ENCODE measurements around the gene BLVRB. TPM values are rescaled to one million over a fixed set of nuclear protein-coding genes. Genes with fewer than 3 reads are reported as not detected.

The BLVRB gene
- 10 to 100 TPM; 15.1 to 16.5 TPM for total RNA-seq

DNA sequence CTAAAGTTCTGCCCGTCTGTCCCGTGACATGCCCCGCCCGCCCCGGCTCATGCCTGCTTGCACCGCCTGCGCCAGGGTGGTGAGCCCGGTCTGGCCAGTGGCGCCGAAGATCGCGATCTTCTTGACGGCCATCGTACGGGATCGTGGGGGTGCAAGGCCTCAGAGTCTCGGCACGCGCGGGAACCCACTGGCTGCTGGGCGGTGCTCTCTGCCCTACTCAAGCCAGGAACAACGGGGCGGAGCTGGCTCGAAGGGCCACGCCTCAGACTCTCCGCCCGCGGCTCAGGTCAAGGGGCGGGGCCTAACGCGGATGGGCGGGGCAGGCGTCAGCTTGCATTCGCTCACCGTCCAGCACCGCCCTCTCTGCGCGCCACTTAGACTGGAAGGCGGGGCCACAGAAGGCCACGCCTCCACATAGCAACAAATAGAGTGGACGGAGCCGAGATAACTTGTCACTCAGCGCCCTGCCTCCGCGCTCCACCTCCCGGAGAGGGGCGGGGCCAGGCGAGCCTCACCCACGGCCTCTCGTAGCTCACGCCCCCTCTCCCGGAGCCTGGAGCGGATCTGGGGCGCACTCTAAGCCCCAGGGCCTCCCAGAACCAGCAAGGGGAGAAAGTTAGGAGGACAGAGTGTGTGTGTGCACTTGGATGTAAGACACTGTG lies at the start of gene BLVRB:
TSS of gene BLVRB (minus strand) at position 189 of the 662 bp plus-strand sequence. CDS start at position 132, 57 bp downstream.
- no peaks in the 10 kb centered on the region for H3K36me3 Mint-ChIP-seq (ENCODE audit: low read depth)
- H3K4me1 Mint-ChIP-seq (ENCODE audit: low read depth), result peaks cover 28% of the 10 kb centered on the region
- H3K9me3 Mint-ChIP-seq (ENCODE audit: insufficient read depth), result no peaks in the 10 kb centered on the region
- ChIA-PET CTCF (interaction anchor here (0.8 to 3.7 kb wide), 24 partner anchors 11 to 312 kb away, joined by 3 to 62 read pairs (median 5); partner anchors contain the start of genes LTBP4, RAB4B, SERTAD1 and SERTAD3), POLR2A (interaction anchor here (2.6 to 2.8 kb wide), 2 partner anchors 22 to 45 kb away, joined by 12 to 19 read pairs; partner anchors contain the start of gene SERTAD3)
- H3K4me3 Mint-ChIP-seq, result peak within 1 kb of the TSS; percentile 86
- DNase-seq (peak; percentile 99), ATAC-seq (peak; percentile 88)
- peaks cover 20% of the 10 kb centered on the region for H3K27me3 Mint-ChIP-seq (ENCODE audit: low read depth)
- H3K27ac Mint-ChIP-seq, result peak within 1 kb of the TSS; percentile 86

DNA sequence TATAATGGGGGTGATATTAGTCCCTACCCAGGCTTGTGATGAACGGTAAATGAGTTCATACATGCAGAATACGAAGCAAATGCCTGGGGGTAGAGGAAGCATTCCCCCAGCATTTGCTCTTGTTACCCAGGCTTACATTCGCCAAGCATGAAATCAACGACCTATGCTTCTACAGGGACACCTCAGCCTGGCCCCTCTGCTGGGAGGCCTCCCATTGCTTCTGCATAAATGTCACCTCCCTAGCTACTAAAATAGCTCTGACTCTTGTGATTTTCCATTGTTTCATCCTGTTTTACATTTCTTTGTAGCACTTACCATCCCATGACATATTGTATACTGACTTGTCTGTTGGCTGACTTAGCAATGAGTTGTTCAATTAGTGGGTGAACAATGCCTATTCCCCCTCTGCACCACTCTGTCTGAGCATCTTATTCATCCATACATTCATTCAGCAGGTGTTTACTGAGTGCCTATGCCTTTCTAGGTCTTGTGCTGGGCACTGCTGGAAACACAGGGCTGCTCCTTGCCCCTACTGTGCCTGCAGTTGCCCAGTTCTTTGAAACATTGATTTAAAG lies 48.3 kb upstream of the BLVRB start:
- Mint-ChIP-seq H3K4me1 (ENCODE audit: low read depth) (peaks cover 2% of the 10 kb centered on the region), H3K36me3 (ENCODE audit: low read depth) (no peaks in the 10 kb centered on the region), H3K9me3 (ENCODE audit: insufficient read depth) (no peaks in the 10 kb centered on the region), H3K27ac (no peak overlapping the region), H3K4me3 (no peak overlapping the region), H3K27me3 (ENCODE audit: low read depth) (peaks cover 42% of the 10 kb centered on the region)
- ATAC-seq (no peak), DNase-seq (no peak)
- POLR2A ChIA-PET, result no interaction called here
- CTCF ChIA-PET, result interaction anchor here (1.3 kb wide), 1 partner anchor 208 kb away, joined by 3 read pairs; no protein-coding TSS in a partner anchor

DNA sequence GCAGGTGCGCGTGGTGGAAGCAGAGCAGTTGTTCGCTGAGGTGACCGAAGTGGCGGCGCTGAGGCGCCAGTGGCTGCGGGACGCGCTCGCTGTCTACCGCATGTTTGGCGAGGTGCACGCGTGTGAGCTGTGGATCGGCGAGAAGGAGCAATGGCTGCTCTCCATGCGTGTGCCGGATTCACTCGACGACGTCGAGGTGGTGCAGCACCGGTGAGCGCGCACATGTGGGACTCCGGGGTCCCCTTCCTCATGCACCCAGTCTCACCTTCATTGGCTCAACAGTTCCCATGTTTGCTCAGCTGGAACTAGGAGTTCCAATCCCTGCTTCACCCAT lies 47.8 kb upstream of the BLVRB start:
- ATAC-seq, result no peak
- Mint-ChIP-seq H3K27ac (no peak overlapping the region), H3K36me3 (ENCODE audit: low read depth) (no peaks in the 10 kb centered on the region), H3K27me3 (ENCODE audit: low read depth) (peaks cover 45% of the 10 kb centered on the region), H3K4me1 (ENCODE audit: low read depth) (peaks cover 2% of the 10 kb centered on the region), H3K9me3 (ENCODE audit: insufficient read depth) (no peaks in the 10 kb centered on the region), H3K4me3 (no peak overlapping the region)
- CTCF ChIA-PET, result interaction anchor here (0.9 to 1.3 kb wide), 2 partner anchors 71 to 208 kb away, joined by 3 read pairs; no protein-coding TSS in a partner anchor
- POLR2A ChIA-PET, result no interaction called here
- DNase-seq, result no peak

DNA sequence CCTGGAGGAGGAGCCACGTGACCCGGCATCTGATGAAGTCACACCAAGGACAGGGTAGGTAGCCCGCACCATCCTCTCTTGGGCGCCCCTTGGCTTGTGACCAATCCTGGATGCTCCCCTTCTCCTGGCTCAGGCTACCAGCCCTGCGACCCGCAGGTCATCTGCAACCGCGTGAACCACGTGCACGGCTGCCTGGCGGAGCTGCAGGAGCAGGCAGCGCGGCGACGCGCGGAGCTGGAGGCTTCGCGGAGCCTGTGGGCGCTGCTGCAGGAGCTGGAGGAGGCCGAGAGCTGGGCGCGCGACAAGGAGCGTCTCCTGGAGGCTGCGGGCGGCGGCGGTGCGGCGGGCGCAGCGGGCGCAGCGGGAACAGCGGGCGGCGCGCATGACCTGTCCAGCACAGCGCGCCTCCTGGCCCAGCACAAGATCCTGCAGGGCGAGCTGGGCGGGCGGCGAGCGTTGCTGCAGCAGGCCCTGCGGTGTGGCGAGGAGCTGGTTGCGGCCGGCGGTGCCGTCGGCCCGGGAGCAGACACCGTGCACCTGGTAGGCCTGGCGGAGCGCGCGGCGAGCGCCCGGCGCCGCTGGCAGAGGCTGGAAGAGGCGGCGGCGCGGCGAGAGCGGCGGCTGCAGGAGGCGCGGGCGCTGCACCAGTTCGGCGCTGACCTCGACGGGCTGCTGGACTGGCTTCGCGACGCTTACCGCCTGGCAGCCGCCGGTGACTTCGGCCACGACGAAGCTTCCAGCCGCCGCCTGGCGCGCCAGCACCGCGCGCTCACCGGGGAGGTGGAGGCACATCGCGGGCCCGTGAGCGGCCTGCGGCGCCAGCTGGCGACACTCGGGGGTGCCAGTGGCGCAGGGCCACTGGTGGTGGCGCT lies 47.2 kb upstream of the BLVRB start:
- ChIA-PET CTCF (interaction anchor here (0.9 to 1.5 kb wide), 3 partner anchors 37 to 207 kb away, joined by 3 to 5 read pairs (median 3); no protein-coding TSS in a partner anchor), POLR2A (no interaction called here)
- ATAC-seq, result peak; percentile 55
- H3K27me3 Mint-ChIP-seq (ENCODE audit: low read depth), result peaks cover 45% of the 10 kb centered on the region
- H3K9me3 Mint-ChIP-seq (ENCODE audit: insufficient read depth), result no peaks in the 10 kb centered on the region
- DNase-seq, result no peak
- H3K36me3 Mint-ChIP-seq (ENCODE audit: low read depth), result no peaks in the 10 kb centered on the region
- H3K4me3 Mint-ChIP-seq, result no peak overlapping the region
- peaks cover 2% of the 10 kb centered on the region for H3K4me1 Mint-ChIP-seq (ENCODE audit: low read depth)
- no peak overlapping the region for H3K27ac Mint-ChIP-seq

DNA sequence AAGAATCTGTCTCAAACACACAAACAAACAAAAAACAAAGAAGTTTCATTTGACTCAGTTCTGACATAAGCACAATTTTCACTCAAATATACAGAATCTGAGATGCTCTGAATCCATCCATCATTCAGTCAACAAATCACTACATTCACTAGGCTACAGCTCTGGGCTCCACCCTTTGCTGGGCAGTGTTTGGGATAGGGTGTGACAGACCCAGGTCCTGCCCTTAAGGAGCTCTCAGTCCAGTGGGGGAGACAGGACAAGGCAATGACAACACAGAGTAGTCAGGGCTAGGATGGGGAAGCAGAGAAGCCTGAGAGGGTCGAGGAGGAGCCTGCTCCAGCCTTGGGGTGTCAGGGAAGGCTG lies 46.5 kb upstream of the BLVRB start:
- Mint-ChIP-seq H3K9me3 (ENCODE audit: insufficient read depth) (no peaks in the 10 kb centered on the region), H3K36me3 (ENCODE audit: low read depth) (no peaks in the 10 kb centered on the region), H3K27ac (no peak overlapping the region), H3K27me3 (ENCODE audit: low read depth) (peaks cover 43% of the 10 kb centered on the region), H3K4me1 (ENCODE audit: low read depth) (peaks cover 2% of the 10 kb centered on the region), H3K4me3 (no peak overlapping the region)
- ATAC-seq (no peak), DNase-seq (no peak)
- ChIA-PET CTCF (interaction anchor here (1.5 kb wide), 1 partner anchor 37 kb away, joined by 5 read pairs; no protein-coding TSS in a partner anchor), POLR2A (no interaction called here)

DNA sequence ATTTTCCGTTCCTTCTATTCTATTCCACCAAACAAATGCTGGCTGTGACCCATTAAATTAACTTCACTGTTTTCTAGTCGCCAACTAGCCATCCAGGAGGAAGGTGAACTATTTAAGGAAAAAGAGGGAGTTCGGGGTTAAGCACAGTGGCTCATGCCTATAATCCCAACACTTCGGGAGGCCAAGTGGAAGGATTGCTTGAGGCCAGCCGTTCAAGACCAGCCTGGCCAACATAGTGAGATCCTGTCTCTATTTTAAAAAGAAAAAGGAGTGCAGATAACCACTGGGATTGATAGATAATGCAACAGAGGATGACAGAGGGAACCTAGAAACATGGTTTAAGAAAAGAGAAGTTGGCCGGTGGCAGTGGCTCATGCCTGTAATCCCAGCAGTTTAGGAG lies 45.9 kb upstream of the BLVRB start:
- Mint-ChIP-seq H3K27me3 (ENCODE audit: low read depth) (peaks cover 40% of the 10 kb centered on the region), H3K4me1 (ENCODE audit: low read depth) (peaks cover 2% of the 10 kb centered on the region), H3K27ac (no peak overlapping the region), H3K36me3 (ENCODE audit: low read depth) (no peaks in the 10 kb centered on the region), H3K4me3 (no peak overlapping the region), H3K9me3 (ENCODE audit: insufficient read depth) (no peaks in the 10 kb centered on the region)
- ChIA-PET CTCF (interaction anchor here (1.5 kb wide), 1 partner anchor 38 kb away, joined by 5 read pairs; no protein-coding TSS in a partner anchor), POLR2A (no interaction called here)
- no peak for DNase-seq
- no peak for ATAC-seq

DNA sequence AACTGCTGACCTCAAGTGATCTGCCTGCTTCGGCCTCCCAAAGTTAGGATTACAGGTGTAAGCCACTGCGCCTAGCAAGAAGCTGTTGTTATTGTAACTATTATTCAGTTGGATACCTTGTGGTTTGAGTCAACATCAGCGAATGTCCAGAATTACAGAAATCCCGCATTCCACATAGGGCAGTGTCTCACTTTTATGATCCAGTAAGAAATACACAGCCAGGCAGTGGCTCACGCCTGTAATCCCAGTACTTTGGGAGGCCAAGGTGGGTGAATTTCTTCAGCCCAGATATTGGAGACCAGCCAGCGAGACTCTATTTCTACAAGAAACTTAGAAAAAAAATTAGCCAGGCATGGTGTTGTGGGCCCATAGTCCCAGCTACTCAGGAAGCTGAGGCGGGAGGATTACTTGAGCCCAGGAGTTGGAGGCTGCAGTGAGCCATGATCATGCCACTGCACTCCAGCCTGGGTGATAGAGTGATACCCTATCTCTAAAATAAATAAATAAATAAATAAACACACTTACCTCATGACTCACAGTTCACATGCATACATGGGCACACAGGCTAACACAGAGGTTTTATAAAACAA lies 45.1 kb upstream of the BLVRB start:
- ChIA-PET CTCF (no interaction called here), POLR2A (no interaction called here)
- no peaks in the 10 kb centered on the region for H3K9me3 Mint-ChIP-seq (ENCODE audit: insufficient read depth)

DNA sequence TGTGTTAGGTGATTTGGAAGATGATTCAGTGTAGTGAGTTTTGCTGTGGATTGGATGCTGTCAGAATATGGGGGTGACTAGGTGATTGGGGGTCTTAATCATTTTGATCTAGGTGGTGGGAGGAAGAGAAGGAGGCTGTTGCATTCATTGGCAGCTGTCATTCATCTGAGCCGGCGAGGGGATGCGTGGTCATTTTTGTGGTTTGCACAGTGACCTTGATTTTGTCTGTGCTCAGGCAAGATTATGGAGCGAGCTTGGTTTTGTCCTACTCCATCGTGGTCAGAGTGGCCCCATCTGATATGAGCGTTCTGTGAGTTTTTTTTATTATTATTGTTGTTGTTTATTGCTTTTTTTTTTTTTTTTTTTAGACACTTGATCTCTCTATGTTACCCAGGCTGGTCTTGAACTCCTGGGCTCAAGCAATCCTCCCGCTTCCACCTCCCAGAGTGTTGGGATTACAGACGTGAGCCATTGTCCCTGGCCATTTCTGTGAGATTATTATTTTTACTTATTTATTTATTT lies 43.3 kb upstream of the BLVRB start:
- CTCF ChIA-PET, result interaction anchor here (1.5 kb wide), 1 partner anchor 13 kb away, joined by 4 read pairs; no protein-coding TSS in a partner anchor
- Mint-ChIP-seq H3K4me1 (ENCODE audit: low read depth) (peaks cover 2% of the 10 kb centered on the region), H3K4me3 (no peak overlapping the region), H3K36me3 (ENCODE audit: low read depth) (no peaks in the 10 kb centered on the region), H3K9me3 (ENCODE audit: insufficient read depth) (no peaks in the 10 kb centered on the region), H3K27ac (no peak overlapping the region), H3K27me3 (ENCODE audit: low read depth) (peaks cover 31% of the 10 kb centered on the region)
- POLR2A ChIA-PET, result no interaction called here
- DNase-seq, result no peak
- no peak for ATAC-seq

More for the DNA sequence above, 45.1 kb upstream of the BLVRB start:
- H3K4me3 Mint-ChIP-seq, result no peak overlapping the region
- H3K4me1 Mint-ChIP-seq (ENCODE audit: low read depth), result peaks cover 2% of the 10 kb centered on the region
- ATAC-seq (no peak), DNase-seq (no peak)
- peaks cover 40% of the 10 kb centered on the region for H3K27me3 Mint-ChIP-seq (ENCODE audit: low read depth)
- no peak overlapping the region for H3K27ac Mint-ChIP-seq
- no peaks in the 10 kb centered on the region for H3K36me3 Mint-ChIP-seq (ENCODE audit: low read depth)

DNA sequence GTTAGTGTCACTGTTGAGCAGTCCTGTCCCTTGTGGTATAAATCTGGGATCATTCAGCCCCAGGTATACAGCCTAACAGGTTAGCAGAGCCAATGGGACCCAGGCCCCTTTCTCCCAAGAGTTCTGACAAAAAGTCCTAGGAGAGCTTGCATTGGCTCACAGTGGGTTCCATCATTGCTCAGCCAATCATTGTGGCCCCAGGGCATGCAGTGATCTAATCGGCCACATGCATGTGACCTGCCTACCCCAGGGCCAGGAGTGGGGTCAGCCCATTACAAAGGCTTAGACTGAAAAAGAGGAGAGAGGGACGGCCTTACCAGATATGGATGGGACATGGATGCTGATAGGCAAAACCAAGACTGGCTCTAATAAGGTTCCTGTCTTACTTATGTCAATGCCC lies 42.3 kb upstream of the BLVRB start:
- Mint-ChIP-seq H3K27me3 (ENCODE audit: low read depth) (peaks cover 24% of the 10 kb centered on the region), H3K4me3 (no peak overlapping the region), H3K9me3 (ENCODE audit: insufficient read depth) (no peaks in the 10 kb centered on the region), H3K4me1 (ENCODE audit: low read depth) (peaks cover 2% of the 10 kb centered on the region), H3K27ac (no peak overlapping the region), H3K36me3 (ENCODE audit: low read depth) (no peaks in the 10 kb centered on the region)
- ATAC-seq (no peak), DNase-seq (no peak)
- ChIA-PET CTCF (interaction anchor here (1.5 kb wide), 1 partner anchor 14 kb away, joined by 4 read pairs; no protein-coding TSS in a partner anchor), POLR2A (no interaction called here)

DNA sequence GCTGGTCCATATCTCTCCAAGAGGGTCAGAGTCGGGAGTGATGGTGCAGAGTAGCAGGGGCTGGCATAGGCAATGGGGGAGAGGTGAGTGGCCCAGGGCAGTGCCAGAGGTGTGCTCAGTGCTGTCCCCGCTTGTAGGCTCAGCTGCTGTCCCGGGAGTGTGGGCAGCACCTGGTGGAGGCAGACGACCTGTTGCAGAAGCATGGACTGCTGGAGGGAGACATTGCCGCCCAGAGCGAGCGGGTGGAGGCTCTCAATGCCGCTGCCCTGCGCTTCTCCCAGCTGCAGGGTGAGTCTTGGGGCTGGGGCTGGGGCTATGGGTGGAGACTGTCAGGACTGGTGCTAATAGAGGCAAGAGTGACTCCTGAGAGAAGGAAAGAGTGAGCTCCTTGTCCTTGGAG lies 40.6 kb upstream of the BLVRB start:
- peaks cover 14% of the 10 kb centered on the region for H3K27me3 Mint-ChIP-seq (ENCODE audit: low read depth)

DNA sequence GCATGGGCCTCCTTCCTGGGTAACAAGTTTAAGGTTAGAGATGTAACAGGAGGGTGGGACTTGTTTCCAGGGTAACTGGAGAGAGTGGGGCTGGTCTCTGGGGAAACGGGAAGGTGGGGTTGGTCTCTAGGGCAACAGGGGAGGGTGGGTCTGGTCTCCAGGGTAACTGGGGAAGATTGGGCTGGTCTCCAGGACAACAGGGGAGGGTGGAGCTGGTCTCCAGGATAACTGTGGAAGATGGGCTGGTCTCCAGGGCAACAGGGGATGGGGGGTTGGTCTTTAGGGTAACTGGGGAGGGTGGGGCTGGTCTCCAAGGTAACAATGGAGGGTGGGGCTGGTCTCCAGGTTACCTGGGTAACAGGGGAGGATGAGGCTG lies 37.8 kb upstream of the BLVRB start:
- DNase-seq (no peak), ATAC-seq (no peak)
- no peak overlapping the region for H3K4me3 Mint-ChIP-seq
- ChIA-PET CTCF (no interaction called here), POLR2A (no interaction called here)
- no peaks in the 10 kb centered on the region for H3K9me3 Mint-ChIP-seq (ENCODE audit: insufficient read depth)
- H3K36me3 Mint-ChIP-seq (ENCODE audit: low read depth), result no peaks in the 10 kb centered on the region
- no peaks in the 10 kb centered on the region for H3K4me1 Mint-ChIP-seq (ENCODE audit: low read depth)
- H3K27me3 Mint-ChIP-seq (ENCODE audit: low read depth), result peaks cover 2% of the 10 kb centered on the region
- H3K27ac Mint-ChIP-seq, result no peak overlapping the region

More for the DNA sequence above, 40.6 kb upstream of the BLVRB start:
- DNase-seq, result no peak
- POLR2A ChIA-PET, result no interaction called here
- H3K4me3 Mint-ChIP-seq, result no peak overlapping the region
- ATAC-seq, result no peak
- H3K36me3 Mint-ChIP-seq (ENCODE audit: low read depth), result no peaks in the 10 kb centered on the region
- H3K4me1 Mint-ChIP-seq (ENCODE audit: low read depth), result no peaks in the 10 kb centered on the region
- CTCF ChIA-PET, result no interaction called here
- no peaks in the 10 kb centered on the region for H3K9me3 Mint-ChIP-seq (ENCODE audit: insufficient read depth)
- no peak overlapping the region for H3K27ac Mint-ChIP-seq

Measured in activated CD8-positive, alpha-beta T cell treated with anti-CD3 and anti-CD28 coated beads, Interleukin-2, amount 10 ng/mL, durations not matched to agents 7 days and 5 days (primary cell).